Dermis microvascular lymphatic vessel endothelial cell (primary cell): ENCODE measurements around the gene GHSR. TPM values are rescaled to one million over a fixed set of nuclear protein-coding genes. Genes with fewer than 3 reads are reported as not detected.

Experiments
- DNase-seq, 2 donors: peaks; one replicate each; pipeline versions ENCODE4 v3.0.0 to v3.0.0-alpha.2; 2010; ENCODE audit warnings: low read depth in 2 of 2
- total RNA-seq: library from RNA; depleted of rRNA; stranded (reverse); fragments of >200 nt; gene quantifications from 2 replicates; pipeline ENCODE4 v1.2.1, GENCODE V29; 2014

Gene GHSR
- total RNA-seq, 1 donor from 2014 or later, result not detected

DNA sequence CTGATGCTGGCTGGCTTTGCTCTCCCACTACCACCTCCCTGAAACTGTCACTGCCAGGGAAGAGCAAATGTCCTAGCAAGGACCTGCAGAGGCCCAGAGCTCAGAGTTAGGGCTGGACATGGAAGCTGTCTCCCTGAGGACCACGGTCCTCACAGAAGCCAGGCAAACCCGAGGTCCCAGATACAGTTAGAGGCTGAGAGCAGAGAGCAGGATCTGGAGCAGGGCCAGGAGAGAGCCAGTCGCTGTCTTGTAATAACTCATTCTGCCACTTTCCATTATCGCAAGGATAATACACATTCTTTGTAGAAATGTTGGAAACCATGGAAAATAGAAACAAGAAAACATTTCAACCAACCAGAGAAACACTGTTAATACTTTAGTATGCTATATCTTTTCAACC, 10.1 kb downstream of the GHSR start:
- DNase-seq, result no peak

DNA sequence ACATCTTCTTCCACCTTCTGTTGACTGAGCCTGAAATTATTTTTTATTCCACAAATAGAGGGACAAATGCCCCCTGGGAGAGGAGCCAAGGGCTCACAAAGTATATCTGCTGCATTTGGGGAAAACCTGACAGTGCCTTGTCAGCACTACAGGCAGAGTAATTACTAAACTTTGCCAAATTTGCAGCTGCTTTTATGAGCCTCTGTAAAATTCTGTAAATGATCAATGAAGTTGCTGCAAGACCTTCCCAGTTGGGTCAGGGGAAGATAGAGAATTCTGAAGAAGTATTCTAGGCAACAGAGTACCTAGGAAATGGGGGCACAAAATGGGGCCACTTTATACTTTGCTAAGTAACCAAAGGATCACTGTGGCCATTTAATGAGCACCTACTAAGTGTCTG, 10.5 kb downstream of the GHSR start:
- no peak for DNase-seq

DNA sequence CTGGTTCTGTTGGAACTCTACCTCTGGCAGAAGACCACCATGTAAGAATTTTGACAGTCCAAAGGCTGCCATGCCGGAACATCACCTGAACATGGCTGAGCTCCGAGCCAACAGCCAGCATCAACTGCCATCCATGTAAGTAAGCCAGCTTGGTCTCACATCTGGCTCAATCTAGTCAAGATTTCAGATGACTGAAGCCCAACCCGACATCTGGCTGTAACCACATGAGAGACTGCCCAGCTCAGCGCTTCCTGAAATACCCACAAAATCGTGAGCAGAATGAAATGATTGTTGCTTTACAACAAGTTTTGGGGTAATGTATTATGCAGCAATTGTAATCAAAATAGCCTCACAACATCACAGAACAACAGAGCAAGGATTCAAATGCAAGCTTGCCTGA, 32.9 kb downstream of the GHSR start:
- DNase-seq, result no peak

DNA sequence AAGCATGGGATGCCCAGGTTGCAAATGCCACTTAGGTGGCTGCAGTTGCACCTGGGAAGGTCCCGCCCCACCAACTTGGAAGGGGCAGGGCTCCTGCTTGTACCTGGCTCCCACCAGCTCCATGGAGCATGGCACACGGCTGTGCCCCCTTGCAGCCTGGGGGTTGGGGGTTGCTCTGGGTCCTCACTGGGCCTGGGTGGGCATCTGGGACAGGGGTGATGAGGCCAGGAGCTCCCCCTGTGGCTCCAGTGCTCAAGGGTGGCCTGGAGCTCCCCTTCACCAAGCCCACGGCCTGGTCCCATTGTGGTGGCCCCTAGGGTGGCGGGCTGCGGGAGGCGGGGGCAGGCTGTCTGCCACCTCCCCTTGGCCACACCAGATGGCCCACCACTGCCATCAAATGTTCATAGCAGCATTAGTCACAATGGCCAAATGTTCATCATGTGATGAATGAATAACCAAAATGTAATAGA, 36.7 kb downstream of the GHSR start:
- DNase-seq, result no peak

DNA sequence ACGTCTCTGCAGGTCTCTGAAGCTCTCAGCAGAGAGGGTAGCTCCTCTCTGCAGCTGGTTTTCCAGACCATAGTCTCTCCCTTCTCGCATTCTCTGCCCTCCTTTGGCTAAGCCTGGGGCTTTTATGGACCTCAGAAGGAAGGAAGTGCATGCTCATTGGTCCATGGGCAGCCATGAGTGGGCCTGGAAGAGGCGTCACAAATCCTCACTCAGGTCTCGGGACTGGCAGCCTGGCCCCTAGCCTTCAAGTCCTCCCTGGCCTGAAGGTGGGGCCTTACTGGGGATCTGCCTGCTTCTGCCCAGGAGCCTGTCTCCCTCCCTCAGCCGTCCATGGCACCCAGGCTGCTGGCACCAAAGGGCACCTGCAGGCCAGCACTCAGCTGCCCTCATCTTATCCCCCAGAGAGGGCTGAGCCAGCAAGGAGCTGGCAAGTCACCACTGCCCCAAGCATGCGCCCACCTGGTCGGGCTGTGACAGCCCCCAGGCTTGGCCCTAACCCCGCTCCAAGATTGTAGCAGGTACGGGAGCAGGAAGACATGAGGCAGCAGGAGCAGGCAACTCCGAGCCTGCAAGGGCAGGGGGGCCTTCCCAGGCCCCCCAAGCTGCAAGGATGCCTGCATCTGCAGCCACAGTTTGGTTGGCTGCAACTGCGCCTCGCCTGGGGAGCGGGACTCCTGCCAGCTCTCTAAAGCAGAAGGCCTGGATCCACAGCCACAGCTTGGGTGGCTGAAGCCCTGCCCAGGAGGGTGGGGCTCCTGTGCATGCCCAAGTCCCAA, 37.4 kb downstream of the GHSR start:
- DNase-seq, result peak in 1 of 2 donors; percentile 38

DNA sequence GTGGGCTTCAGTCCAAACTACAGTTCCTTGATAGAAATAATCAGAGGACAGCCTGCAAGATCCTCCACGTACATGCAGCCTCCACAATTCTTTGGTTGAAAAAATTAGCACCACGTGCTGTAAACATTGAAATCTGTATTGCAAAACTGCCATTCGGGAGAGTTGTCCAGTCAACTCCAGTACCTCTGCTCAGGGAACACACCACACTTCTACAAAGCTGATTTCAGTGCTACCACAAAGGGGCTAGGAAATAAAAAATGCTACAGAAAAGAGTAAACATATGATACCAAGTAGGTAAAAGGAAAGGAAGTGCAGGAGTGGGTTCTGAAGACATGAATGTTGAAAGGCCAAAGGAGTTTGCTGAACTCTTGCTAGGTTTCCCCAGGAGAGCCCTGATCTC, 40.4 kb downstream of the GHSR start:
- DNase-seq, result no peak

DNA sequence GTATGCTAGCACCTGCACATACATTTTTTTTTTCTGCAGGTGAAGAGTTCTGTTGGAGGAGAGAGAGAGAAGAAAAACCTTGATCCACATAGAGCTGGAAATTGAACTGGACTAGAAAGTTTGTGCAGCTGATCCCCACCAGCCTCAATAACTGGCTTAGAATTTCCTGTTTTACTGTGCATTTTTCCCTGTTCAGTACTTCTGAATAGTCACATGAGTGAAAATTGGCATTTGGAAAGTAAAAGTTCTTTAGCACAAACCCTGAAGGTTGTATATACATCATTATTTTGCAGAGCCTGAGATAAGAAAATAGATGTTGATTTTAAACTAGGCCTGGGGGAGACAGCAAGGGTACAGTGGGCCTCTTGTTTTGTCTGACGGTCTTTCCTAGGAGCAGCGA, 42.3 kb downstream of the GHSR start:
- DNase-seq, result no peak

DNA sequence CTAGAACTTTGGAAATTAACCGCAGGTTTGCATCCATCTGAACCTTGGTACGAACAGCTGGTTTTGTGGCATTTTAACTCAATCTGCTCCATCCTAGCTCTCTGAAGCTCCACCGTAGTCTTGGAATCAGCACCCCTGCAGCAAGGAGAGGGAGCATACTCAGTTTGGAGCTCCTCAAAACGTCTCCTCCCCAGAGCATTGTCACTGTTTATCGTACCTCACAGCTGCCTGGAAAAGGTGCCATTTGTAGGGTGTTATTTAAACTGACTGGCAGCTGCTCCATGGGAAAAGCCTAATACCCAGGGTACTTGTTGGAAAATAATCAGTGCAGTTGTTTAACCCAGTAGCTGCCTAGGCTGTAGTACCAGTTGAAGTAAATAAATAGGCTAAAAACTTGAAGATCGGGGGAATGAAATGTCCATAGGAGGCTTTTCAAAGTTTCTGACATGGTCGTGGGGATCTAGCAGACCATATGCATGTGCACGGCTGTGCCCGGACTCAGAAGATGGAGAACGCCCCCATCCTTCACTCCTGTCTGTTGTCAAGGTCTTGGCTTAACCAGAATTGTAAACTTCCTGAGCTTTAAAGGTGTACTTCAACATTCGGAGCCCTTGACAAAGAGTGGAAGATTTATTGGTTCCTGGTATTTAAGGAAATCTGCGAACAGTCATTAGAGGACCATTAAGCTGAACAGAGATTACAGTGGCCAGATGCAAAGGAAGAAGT, 43.9 kb downstream of the GHSR start:
- no peak for DNase-seq

DNA sequence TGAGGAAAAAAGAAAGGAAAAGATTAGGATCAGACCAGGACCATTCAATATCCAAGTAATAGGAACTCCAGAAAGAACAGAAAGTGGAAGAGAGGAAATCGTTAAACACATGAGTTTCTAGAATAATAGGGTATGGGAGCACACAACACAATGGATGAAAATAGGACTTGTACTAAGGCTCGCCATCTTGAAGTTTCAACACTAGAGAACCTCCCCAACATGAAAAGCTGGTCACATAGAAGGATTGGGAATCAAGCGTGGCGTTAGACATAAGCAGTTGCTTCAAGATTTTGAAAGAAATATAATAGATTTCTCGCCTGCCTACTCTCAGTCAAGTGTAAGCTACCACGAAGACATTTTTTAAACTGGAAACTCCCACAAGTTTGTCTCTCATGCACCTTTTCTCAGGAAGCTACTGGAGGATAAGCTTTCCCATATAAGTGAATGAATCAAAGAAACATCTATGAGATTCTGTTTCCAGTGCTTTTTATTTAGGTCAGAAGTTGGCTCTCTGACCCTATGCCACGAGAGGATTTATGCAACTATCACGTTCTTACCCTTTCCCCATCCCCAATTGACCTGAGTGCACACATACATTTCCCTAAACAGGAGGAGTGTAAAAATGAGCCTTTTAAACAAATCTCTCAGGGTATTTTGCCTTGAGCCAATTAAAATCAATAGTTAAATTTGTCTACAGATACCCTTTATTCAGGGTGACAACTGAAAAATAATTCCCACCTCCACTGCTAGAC, 45.2 kb downstream of the GHSR start:
- no peak for DNase-seq

DNA sequence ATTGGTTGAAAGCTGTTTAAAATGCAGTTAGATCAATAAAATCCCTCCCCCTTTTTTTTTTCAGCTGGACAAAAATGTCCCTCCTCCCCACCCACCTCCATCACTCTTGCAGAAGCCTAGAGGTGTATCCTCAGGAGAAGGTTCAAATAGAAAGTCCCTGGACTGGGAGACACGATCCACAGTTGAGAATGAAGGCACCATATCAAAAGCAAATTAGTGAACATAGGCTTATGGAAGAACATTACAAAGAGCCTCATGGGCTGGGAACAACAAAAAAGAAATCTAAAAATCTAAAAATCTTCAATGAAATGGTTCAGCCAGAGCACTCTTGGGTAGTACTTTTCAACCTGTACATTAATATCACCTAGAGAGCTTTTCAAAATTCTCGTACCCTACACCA, 46.2 kb downstream of the GHSR start:
- no peak for DNase-seq

DNA sequence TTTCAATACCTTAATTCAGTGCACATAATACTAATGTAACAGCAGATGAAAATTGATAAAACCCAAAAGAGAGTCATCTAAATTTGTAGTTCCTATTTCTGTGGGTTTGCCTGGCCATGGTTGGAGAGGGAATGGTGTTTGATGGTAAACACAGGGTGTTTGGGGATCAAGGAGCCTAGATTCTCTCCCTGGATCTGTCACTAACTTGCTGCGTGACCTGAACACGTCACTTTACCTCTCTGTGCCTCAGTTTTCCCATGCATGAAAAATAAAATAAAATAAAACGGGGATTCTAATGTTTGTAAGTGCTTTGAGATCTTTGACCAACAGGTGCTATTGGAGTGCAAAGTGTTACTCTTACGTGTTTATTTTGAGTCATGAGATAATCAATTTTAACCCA, 49.8 kb downstream of the GHSR start:
- no peak for DNase-seq

DNA sequence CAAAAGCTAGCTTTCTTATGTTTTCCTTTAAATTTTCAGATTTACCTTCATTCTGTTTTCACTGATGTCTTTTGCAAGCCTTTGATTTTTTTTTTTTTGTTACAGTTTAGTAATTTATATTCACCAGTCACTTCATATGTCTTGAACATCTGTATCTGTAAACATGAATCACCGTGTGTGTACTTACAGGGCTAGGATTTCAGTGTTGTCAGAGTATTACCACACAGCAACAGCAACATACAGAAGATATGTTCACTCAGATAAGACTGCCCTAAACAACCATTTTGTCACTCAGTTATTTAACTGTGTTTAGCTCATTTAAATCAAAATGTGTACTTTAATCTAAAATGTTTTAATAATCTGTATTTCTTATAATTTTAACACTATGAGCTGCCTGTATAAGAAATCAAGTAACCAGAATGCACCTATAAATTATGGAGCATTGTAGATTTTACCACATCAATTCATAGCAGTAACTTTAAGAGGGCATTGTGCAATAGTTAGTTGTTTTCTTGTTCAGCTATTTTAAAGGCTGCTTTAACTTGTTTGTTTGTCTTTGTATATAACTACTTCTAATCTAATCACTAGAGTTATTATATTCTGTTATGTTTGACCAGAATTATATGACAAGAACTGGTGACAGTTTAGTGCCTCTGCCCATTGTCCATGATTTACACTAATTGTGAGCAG, 50.4 kb downstream of the GHSR start:
- no peak for DNase-seq

DNA sequence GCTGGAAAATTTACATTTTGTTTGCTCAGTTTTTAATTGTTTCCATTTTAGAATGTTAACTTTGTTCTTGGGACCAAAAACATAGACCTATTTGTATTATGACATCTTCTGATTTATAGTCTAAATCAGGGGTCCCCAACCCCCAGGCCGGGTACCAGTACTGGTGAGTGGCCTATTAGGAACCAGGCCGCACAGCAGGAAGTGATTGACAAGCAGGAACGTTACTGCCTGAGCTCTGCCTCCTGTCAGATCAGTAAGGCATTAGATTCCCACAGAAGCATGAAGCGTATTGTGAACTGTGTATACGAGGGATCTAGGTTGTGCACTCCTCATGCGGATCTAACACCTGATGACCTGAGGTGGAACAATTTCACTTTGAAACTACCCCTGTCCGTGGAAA, 51.9 kb downstream of the GHSR start:
- no peak for DNase-seq

DNA sequence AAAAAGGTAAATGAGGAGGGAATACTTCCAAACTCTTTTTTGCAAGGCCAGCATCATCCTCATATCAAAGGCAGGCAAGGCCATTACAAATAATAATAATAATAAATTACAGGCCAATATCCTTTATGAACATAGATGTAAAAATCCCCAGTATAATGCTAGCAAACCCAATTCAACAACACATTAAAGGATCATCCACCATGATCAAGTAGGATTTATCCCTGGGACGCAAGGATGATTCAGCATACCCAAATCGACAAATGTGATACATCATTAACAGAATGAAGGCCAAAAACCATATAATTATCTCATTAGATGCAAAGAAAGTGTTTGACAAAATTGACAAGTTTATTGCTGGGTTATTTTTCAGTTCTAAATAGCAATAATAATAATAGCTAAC, 53.6 kb downstream of the GHSR start:
- DNase-seq, result no peak

Other genes starting within 250 kb of the GHSR start
- gene TNFSF10, start 75.0 kb upstream of the GHSR start, total RNA-seq, result 53.9 and 84.3 TPM in 2 replicates